Measurements from ENCODE around the gene NIM1K. TPM values are rescaled to one million over a fixed set of nuclear protein-coding genes. Genes with fewer than 3 reads are reported as not detected.

Gene NIM1K
- total and polyA plus RNA-seq, 2 of the 13 experiments (the other 11 are each of a cell fraction or from before 2014, with no cell fraction given), result 0.04 TPM; not detected in 1

- TF ChIP-seq MAFK (conservative IDR thresholded peaks at IDR 0.05 in 1 of 2, IDR thresholded peaks at IDR 0.05 in 1 of 2; ENCODE audit: low read length in 2 of 2) (no peak), ZNF460 (CRISPR knock-in tag; IDR thresholded peaks at IDR 0.05; ENCODE audit: borderline replicate concordance) (peak; percentile 24; the same call in 1 of the 2 replicates), ZNF282 (IDR thresholded peaks at IDR 0.05; ENCODE audit: partially characterized antibody) (no peak), RCOR2 (CRISPR knock-in tag; IDR thresholded peaks at IDR 0.05) (no peak), SAP130 (CRISPR knock-in tag; IDR thresholded peaks at IDR 0.05; ENCODE audit: low read depth) (peak; percentile 87), PITX1 (CRISPR knock-in tag; IDR thresholded peaks at IDR 0.05) (peak; percentile 74), ZZZ3 (CRISPR knock-in tag; IDR thresholded peaks at IDR 0.05; ENCODE audit: borderline replicate concordance) (0 out of 2 replicates have a peak, but pooled peaks have one; percentile 52), POGK (CRISPR knock-in tag; conservative IDR thresholded peaks at IDR 0.05) (peak; percentile 85; the same call in 1 of the 2 replicates), ZNF589 (CRISPR knock-in tag; conservative IDR thresholded peaks at IDR 0.05) (peak; percentile 80; the same call in 1 of the 2 replicates), AKAP8 (CRISPR knock-in tag; IDR thresholded peaks at IDR 0.05) (no peak), EHMT2 (IDR thresholded peaks at IDR 0.05; ENCODE audit: borderline replicate concordance, low read depth, low read length) (no peak; the same call in 1 of the 2 replicates), FOXC1 (CRISPR knock-in tag; IDR thresholded peaks at IDR 0.05; ENCODE audit: borderline replicate concordance) (peak; percentile 70; the same call in 1 of the 2 replicates), CHD4 (IDR thresholded peaks at IDR 0.05; ENCODE audit: borderline replicate concordance, low read length) (no peak), SIX4 (CRISPR knock-in tag; IDR thresholded peaks at IDR 0.05) (no peak; the same call in 1 of the 2 replicates), ASH2L (IDR thresholded peaks at IDR 0.05; ENCODE audit: insufficient read length, low read depth, low read length) (peak; percentile 79), ZNF619 (CRISPR knock-in tag; IDR thresholded peaks at IDR 0.05) (no peak), ZBTB38 (CRISPR knock-in tag; IDR thresholded peaks at IDR 0.05) (peak; percentile 78), BRD4 (CRISPR knock-in tag; IDR thresholded peaks at IDR 0.05) (no peak; the same call in 1 of the 2 replicates), ELF4 (CRISPR knock-in tag; IDR thresholded peaks at IDR 0.05; ENCODE audit: borderline replicate concordance) (peak; percentile 68; the same call in 1 of the 2 replicates), ZNF891 (CRISPR knock-in tag; IDR thresholded peaks at IDR 0.05) (peak; percentile 93; the same call in 1 of the 2 replicates), TSC22D2 (CRISPR knock-in tag; IDR thresholded peaks at IDR 0.05; ENCODE audit: borderline replicate concordance) (no peak), RFX5 (IDR thresholded peaks at IDR 0.05; ENCODE audit: low read depth, low read length) (peak; percentile 74), RORA (CRISPR knock-in tag; IDR thresholded peaks at IDR 0.05) (no peak), FOXA3 (CRISPR knock-in tag; IDR thresholded peaks at IDR 0.05) (peak; percentile 12; the same call in 1 of the 2 replicates), HES4 (CRISPR knock-in tag; IDR thresholded peaks at IDR 0.05; ENCODE audit: borderline replicate concordance) (peak; percentile 84)
- TF ChIP-seq, protein P1, sequence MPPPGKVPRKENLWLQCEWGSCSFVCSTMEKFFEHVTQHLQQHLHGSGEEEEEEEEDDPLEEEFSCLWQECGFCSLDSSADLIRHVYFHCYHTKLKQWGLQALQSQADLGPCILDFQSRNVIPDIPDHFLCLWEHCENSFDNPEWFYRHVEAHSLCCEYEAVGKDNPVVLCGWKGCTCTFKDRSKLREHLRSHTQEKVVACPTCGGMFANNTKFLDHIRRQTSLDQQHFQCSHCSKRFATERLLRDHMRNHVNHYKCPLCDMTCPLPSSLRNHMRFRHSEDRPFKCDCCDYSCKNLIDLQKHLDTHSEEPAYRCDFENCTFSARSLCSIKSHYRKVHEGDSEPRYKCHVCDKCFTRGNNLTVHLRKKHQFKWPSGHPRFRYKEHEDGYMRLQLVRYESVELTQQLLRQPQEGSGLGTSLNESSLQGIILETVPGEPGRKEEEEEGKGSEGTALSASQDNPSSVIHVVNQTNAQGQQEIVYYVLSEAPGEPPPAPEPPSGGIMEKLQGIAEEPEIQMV (CRISPR knock-in tag; IDR thresholded peaks at IDR 0.05; ENCODE audit: low read depth), result 0 out of 2 replicates have a peak, but pooled peaks have one; percentile 58
- TF ChIP-seq, protein P2, sequence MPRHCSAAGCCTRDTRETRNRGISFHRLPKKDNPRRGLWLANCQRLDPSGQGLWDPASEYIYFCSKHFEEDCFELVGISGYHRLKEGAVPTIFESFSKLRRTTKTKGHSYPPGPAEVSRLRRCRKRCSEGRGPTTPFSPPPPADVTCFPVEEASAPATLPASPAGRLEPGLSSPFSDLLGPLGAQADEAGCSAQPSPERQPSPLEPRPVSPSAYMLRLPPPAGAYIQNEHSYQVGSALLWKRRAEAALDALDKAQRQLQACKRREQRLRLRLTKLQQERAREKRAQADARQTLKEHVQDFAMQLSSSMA (CRISPR knock-in tag; IDR thresholded peaks at IDR 0.05), result peak; percentile 70; the same call in 1 of the 2 replicates
Measured at GRCh38 chr5:43313035-43313853, 121.2 kb downstream of the NIM1K start, which contains the start of gene HMGCS1 (continued).
